Glomerular visceral epithelial cell (primary cell): Measurements from ENCODE around the gene MARCHF5.
A peak's percentile ranks its signal among the peaks of the same experiment; 100 is the strongest.
"Not testable (repeated sequence)": the region's sequence is repeated elsewhere in the genome, so short reads cannot be mapped to it uniquely, and the experiment has no call there.

Experiments used
- DNase-seq: peaks from one replicate; pipeline ENCODE4 v3.0.0-alpha.2; 2016; ENCODE audit errors: extremely low spot score

The MARCHF5 gene

DNA sequence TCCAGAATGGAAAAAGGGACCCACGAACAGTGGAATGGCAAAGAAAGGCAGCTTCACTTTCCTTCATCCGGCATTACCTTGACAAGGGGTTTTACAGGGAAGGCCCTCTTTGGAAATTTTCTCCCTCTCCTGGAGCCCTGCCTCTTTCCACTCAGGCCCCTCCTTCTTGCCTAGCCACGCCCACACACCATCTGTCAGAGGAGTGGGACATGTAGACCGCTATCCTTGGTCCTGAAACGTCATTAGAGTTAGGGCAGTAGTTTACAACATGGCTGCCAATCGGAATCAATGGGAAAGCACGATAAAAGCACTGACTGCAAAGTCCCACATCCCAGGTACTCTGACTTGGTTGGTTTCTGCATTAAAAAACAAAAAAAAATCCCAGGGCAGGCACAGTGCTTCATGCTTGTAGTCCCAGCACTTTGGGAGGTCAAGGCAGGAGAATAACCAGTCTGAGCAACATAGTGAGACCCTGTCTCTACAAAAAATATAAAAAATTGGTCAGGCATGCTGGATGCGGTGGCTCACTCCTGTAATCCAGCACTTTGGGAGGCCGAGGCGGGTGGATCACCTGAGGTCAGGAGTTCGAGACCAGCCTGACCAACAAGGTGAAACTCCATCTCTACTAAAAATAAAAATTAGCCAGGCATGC lies 96.4 kb downstream of the MARCHF5 start:
- DNase-seq, result peak; percentile 32

DNA sequence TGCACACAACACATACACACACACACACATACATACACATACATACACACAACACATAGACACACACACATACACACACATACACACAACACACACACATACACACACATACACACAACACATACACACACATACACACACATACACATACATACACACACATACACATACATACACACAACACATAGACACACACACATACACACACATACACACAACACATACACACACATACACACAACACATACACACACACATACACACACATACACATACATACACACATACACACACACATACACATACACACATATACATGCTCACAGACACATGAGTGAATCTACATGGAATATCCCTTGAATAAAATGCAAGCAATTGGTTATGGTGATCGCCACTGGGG lies 102.2 kb downstream of the MARCHF5 start:
- DNase-seq, result not testable (repeated sequence)

DNA sequence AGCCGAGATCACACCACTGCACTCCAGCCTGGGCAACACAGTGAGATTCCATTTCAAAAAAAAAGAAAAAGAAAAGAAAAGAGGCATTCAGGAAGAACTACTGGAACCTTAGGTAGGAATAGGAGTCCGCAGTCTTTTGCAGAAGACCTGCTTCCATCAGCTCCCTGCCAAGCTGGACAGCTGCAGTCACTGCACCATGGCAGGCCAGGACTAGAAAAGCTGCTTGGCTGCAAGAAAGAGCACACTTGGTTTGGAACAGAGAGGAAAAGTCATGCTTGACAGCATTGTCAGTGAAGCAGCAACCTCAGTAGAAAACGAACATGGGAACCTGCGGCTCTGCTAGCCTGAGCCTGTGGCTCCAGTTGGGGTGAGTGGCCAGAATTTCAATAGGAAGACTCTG lies 104.3 kb downstream of the MARCHF5 start:
- DNase-seq, result no peak

DNA sequence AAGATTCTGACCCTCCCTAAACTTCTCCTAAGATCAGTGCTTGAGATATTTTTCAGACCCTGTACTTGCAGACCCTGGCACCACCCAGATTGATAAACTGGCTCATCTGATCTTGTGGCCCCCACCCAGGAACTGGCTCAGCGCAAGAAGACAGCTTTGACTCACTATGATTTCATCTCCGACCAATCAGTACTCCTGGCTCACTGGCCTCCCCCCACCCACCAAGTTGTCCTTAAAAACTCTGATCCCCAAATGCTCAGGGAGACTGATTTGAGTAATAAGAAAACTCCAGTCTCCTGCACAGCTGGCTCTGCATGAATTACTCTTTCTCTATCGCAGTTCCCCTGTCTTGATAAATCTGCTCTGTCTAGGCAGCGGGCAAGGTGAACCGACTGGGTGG lies 111.3 kb downstream of the MARCHF5 start:
- not testable (repeated sequence) for DNase-seq
